HG03103 (cell line): Measurements from ENCODE around the gene EFEMP2.
"Not testable (repeated sequence)": the region's sequence is repeated elsewhere in the genome, so short reads cannot be mapped to it uniquely, and the experiment has no call there.

Source experiments
- ATAC-seq: cut with Tn5 transposase; IDR thresholded peaks from one replicate; pipeline ENCODE4 v1.9.1; 2021; ENCODE audit warnings: low read depth; ENCODE audit not compliant: unreplicated experiment

Gene EFEMP2

GRCh38 chr11:65900899-65901180 lies 28.2 kb upstream of the EFEMP2 start:
- no peak for ATAC-seq

DNA sequence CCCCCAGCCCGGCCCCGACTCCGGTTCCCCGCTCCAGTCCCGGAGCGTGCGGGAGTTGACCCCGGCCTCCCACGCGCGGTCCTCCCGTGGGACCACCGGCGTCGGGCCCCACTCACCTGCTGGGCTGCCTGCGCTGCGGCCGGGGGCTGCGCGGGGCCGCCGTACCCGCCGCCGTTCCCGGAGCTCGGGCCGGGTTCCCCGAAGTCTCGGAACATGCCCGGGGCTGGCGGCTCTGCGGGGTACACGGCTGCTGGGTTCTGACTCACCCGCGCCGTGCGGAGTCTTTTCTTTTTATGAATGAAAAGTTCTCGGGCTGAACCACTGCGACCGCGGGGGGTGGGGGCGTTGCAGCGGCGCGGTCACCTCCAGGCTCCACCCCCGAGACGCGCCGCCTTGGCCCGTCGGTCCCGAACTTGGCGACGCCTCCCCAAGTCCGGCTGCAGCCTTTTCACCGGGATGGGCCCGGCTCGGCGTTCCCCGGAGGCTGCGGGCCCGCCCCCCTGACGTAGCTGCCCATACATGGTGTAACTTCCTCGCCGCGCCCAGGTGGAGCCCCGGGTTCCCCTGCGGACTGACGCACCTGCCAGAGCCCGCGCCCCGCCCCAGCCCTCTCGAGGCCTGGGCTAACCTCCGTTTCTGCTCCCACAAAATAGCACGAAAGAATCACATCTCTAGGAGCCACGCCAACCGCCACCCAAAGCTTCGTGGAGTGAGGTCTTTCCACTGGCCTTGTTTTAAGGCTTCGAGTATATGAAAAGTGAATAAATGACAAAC lies 27.7 kb upstream of the EFEMP2 start, which contains the start of gene FOSL1:
FOSL1 (minus strand) TSS at position 264 of the 774 bp plus-strand sequence; CDS start at position 215, 49 bp downstream.
- peak; percentile 43 for ATAC-seq

DNA sequence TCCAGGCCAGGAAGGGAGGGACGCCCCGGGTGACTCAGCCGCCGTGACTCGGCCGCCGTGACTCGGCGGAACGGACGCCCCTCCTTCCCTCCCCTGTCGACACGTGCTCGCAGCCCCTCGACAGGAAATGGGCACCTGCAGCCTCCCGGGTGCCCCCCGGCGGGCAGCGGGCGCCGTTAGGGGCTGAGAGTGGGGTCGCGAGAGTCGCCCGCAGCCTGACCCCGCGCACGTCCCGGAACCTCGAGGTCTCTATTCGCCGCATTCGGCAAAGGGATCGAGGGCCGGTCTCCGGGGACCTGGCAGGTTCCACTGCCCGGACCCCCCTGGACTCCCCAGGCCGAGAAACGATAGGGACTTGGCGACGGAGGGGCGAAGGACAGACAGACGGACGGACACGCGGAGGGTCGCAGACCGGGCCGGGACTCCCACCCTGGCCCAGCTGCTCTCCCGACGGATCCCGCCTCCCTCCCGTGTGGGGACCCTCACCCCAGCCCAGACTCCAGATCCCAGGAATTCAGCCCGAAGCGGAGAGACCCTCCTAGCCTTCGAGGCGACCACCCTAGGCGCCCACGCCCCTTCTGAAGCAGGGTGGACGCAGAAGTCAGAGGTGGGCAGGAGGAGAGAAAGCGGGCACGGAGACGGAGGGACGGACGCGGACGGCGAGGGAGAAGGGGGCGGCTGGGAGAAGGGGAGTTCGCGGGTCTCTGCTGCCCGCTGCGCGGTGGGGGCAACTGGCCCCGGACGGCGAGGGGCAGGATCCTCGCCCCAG lies 26.9 kb upstream of the EFEMP2 start:
- ATAC-seq: no peak

- no peak for ATAC-seq
Observed at GRCh38 chr11:65898656-65899355, 26.2 kb upstream of the EFEMP2 start.

DNA sequence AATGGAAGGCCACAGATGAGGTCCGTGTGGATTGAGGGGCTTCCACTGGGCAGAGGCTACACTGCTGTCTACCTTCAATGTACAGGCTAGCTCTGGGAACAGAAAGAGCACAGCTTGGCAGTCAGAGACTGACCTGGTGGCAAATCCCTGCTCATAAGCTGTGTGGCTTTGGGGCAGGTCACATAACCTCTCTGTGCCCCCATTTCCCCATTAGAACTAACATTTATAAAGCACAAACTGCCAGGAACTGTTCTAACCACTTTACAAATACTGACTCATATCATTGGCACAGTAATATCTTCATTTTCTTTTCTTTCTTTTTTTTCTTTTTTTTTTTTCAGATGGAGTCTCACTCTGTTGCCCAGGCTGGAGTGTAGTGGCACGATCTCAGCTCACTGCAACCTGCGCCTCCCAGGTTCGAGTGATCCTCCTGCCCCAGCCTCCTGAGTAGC lies 24.4 kb upstream of the EFEMP2 start:
- ATAC-seq: no peak

DNA sequence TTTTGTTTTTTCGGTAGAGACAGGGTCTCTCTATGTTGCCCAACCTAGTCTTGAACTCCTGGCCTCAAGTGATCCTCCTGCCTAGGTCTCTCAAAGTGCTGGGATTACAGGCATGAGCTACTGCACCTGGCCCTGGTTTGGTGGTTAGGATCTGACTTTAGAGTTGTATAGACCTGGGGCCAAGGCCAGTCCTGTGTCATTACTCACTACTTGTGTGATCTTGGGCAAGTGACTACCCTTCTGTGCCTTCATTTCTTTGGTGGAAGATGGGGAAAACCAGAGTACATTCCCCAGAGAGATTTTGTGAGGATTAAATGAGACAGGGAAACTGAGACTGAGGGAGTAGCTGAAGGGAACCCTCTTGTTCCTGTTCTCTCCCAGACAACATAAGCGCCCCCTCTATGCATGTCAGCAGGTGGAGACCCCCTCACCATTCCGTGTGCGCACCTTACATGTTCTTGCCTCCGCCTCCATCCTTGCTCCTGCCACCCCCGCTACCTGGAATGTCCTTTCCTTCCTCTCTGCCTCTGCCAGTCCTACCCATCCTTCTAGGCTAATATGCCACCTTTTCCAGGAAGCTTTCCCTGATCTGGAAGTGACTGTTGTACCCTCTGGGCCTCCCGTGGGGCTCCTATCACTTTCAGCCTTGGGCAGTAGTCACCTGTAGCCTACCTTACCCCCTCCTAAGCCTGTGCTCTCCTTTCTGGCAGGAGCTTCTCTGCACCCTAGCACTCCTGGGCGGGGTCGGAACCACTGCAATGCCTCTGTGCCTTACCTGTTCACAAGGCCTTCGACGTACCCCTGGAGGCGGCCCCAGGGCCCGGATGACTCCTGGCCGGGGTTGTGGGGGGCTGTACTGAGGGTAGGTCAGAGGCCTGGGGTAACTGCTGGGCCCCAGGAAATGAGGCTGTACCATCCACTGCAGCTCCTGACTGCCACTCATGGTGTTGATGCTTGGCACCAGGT lies 23.7 kb upstream of the EFEMP2 start:
- no peak for ATAC-seq

DNA sequence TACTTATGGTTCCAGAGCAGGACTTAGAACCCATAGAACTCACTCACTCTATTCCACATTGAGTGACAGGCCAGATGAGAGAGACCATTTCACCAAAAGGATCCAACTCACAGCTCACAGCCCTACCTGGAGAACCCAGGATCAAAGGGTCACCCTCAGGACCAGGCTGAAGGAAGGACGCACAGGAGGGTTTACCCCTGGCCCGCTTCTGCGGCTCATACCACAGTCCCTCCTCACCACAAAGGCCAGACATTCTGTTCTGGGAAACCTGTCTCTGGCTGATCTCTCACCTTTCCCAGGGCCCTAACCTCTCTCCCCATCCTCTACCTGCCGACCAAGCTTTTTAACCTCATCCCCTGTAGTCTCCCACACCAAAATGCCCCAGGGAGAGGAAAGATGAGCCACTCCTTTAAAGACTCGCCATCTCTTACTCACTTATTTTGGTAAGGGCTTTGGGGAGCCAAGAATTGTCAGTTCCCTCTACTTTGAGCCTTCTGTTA lies 22.9 kb upstream of the EFEMP2 start:
- no peak for ATAC-seq

DNA sequence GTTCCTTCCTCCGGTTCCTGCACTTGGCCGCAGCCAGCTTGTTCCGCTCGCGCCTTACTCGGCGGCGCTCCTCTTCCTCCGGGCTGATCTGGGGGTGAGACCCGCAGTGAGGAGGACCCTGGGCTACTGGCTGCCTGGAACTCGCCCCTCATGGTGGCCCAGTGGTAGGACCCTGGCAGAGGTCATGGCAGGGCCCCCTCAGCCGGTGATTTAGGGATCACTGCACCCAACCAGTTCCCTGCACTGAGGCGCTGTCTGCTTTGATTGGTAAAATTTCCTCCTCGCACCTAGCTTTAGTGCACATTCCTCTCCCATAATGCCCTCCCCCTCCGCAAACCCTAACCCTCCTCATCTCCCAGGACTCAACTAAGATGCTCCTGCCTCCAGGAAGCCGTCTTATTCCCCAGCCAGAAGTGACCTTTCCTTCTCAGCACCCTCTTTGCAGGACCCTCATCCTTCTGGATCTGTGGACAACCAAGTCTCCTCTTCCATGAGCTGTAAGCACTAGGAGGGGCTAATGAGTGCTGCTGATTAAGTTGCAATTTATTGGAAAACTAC lies 21.5 kb upstream of the EFEMP2 start:
- ATAC-seq: no peak

- no peak for ATAC-seq
Observed at GRCh38 chr11:65892661-65893317, 20.2 kb upstream of the EFEMP2 start.

DNA sequence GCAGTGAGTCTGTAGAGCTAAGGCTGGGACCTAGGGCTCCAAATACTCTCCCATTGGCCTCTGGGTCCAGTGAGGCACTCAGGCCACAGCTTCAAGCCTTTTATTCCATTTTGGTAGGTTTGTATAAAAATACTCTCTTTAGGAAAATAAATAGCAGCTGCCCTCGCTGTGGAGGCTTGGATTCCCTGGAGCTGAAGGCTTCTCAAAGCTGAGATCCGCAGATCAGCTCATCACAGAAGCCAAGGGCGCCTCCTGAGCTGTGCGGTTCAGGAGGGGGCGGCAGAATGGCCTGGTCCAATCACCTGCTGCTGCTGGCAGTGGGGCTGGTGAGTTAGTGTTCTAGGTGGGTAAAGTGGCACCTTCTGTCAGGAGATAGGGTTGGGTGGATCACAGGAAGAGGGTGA lies 19.5 kb upstream of the EFEMP2 start:
- ATAC-seq: not testable (repeated sequence)

DNA sequence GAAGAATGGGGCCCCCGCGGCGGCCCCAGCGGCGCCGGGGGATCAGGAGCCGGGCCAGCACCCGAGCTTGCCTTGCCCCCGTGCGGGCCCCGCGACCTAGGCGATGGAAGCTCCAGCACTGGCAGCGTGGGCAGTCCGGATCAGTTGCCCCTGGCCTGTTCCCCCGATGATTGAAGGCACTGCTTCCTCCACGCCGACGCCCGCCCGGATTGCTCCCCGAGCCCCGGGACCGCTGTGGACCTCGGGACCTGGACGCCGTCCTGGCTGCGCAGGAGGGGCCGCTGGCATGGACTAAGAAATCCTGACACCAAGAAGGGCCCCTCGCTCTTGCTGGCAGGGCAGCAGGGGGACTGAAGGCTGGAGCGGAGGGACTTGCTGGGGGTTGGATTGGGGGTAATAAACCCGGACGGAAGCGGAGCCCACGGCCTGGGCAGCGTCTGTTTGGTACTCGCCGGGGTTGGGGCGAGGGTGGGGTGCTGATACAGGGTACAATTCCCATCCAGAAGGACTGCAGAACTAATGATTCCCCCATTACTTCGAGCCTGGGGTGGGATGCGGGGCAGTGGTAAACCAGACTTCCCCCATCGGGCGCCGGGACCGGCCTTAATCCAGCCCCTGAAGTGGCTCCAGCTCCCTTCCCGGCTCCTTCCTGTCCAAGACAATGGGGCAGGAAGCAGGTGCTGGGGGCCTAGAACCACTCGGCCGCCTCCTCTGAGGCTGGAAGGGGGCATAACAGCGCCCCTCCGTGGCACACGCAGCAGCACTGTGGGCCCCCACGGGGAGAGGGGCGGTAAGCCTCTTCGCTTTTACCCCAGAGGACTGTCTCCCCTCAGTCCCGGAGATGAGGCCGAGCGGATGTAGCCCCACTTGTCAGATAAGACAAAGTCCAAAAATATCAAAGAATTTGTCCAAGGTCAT lies 18.9 kb upstream of the EFEMP2 start:
- no peak for ATAC-seq

DNA sequence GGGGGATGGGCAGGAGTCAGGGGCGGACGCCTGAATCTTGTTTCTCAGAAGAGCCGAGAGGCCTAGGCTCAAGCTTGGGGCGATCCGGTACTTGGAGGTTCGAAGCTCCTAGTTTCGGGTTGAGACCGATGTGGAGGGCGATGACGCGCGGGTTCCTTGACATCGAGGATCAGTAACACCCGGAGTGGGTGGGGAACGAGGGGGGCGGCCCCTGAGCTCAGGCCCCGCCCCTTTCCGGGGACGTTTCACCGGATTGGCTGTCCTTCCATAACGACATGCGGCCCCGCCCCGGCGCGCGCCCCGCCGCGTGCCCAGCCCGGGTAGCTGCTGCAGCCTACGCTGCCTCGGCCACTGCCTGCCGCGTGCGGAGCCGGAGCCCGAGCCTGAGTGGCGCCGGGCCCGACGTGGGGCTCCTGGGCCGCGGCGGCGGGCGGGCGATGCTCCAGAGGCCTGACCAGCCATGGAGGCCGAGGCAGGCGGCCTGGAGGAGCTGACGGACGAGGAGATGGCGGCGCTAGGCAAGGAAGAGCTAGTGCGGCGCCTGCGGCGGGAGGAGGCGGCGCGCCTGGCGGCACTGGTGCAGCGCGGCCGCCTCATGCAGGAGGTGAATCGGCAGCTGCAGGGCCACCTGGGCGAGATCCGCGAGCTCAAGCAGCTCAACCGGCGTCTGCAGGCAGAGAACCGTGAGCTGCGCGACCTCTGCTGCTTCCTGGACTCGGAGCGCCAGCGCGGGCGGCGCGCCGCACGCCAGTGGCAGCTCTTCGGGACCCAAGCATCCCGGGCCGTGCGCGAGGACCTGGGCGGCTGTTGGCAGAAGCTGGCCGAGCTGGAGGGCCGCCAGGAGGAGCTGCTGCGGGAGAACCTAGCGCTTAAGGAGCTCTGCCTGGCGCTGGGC lies 18.0 kb upstream of the EFEMP2 start, which contains the start of gene CCDC85B:
CCDC85B (plus strand) TSS at position 350 of the 895 bp plus-strand sequence; CDS start at position 461, 111 bp downstream.
- ATAC-seq: peak; percentile 35

DNA sequence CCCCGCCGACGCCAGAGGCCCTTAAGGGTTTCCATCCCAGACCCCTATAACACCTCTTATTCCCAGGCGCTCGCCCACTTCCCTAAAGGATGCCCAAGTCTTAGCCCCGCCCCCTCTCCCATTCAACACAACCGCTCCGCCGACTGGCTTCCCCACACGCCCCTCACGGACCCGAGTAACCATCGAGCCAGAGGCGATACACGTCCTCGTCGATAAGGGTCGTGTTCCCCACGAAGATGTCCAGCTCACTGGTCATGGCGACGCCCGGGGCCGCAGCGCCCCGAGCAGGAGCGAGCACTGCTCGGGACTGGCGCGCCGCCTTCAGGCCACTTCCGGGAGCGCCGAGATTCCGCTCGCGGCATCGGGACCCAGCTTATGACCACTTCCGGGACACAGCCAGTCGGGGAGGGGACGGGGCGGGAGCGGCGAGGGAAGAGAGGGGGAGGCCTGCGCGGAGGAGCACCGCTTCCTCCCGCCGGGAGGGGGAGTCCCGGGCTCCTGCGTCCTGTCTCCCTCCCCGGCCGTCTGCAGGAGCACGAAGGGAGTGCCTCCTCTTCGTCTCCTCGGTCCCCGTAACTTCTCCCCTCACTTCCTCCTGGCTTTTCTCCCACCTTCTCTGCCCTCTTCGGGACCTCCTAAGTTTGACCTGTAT lies 15.7 kb upstream of the EFEMP2 start, which contains the start of gene FIBP:
FIBP (minus strand) TSS at position 309 of the 652 bp plus-strand sequence; CDS start at position 256, 53 bp downstream.
- peak; percentile 43 for ATAC-seq

DNA sequence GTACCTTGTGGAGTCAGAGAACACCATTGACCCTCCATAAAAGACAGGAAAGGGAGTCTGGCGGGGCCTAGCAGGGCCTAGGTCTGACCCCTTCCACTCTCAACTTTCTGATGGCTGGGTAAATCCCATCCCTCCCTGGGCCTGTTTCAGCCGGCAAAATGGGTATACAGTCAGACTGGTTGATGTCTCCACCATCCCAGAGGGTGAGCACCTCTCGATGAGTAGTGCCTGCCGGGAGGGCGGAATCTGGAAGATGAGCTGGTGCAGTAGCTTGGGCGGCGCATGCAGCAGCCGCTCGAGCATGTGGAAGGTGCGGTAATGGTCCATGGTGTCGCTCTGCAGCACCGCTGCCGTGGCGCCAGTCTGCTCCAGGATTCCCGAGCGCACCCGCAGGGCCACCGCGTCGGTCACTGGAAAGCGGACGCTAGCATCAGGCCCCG lies 15.1 kb upstream of the EFEMP2 start:
- no peak for ATAC-seq

GRCh38 chr11:65886826-65887722 lies 14.5 kb upstream of the EFEMP2 start:
- ATAC-seq: no peak
